ENCODE results near the gene MINDY2. TPM values are rescaled to one million over a fixed set of nuclear protein-coding genes. Genes with fewer than 3 reads are reported as not detected.

MINDY2 gene
- total and polyA plus RNA-seq, 9 of the 15 experiments (the other 6 are each of a cell fraction or from before 2014, with no cell fraction given) = 2.4 to 15.3 (median 7.2) TPM

GRCh38 chr15:58738046-58738707, 32.9 kb upstream of the MINDY2 start (continued):
- no peak for TF ChIP-seq ZNF639 (CRISPR knock-in tag; conservative IDR thresholded peaks at IDR 0.05 in 1 of 2, IDR thresholded peaks at IDR 0.05 in 1 of 2)
- no peak for TF ChIP-seq SMAD3 (CRISPR knock-in tag; conservative IDR thresholded peaks at IDR 0.05)
- no peak for TF ChIP-seq COPS2 (conservative IDR thresholded peaks at IDR 0.05)
- no peak for TF ChIP-seq CSDE1 (IDR thresholded peaks at IDR 0.05)
- TF ChIP-seq MYBL2 (IDR thresholded peaks at IDR 0.05; ENCODE audit: low read depth) = peak; percentile 74
- TF ChIP-seq MYBL2 (CRISPR knock-in tag; IDR thresholded peaks at IDR 0.05; ENCODE audit: borderline replicate concordance) = no peak
- TF ChIP-seq RHOXF2B (CRISPR knock-in tag; conservative IDR thresholded peaks at IDR 0.05) = no peak
- TF ChIP-seq ATF3 (IDR thresholded peaks at IDR 0.05) = peak; percentile 52; the same call in 1 of the 2 replicates
- no peak for TF ChIP-seq ATF3 (CRISPR knock-in tag; conservative IDR thresholded peaks at IDR 0.05)
- TF ChIP-seq CEBPG (CRISPR knock-in tag; IDR thresholded peaks at IDR 0.05) = no peak
- TF ChIP-seq CEBPG (tag; conservative IDR thresholded peaks at IDR 0.05 in 1 of 2, IDR thresholded peaks at IDR 0.05 in 1 of 2) = peak in 1 of 2 experiments; percentile 24; a peak in 1 of 4 replicates
- TF ChIP-seq ZFP1 (CRISPR knock-in tag; IDR thresholded peaks at IDR 0.05) = no peak
- no peak for TF ChIP-seq HMGN3 (IDR thresholded peaks at IDR 0.05; ENCODE audit: borderline replicate concordance, extremely low read depth, insufficient read length, low read depth, low read length)
- TF ChIP-seq PHB (CRISPR knock-in tag; IDR thresholded peaks at IDR 0.05) = no peak
- TF ChIP-seq ESRRB (CRISPR knock-in tag; IDR thresholded peaks at IDR 0.05; ENCODE audit: borderline replicate concordance) = no peak
- no peak for TF ChIP-seq ZNF3 (CRISPR knock-in tag; IDR thresholded peaks at IDR 0.05)

All from K562 (cell line).